Colon (tissue), 2 donors: Measurements from ENCODE around the gene AURKB.
A peak's percentile ranks its signal among the peaks of the same experiment; 100 is the strongest.

ENCODE experiments used
- FAIRE-seq: peaks from 2 replicates; lab custom pipeline; 2012; peaks lifted over from hg19 to GRCh38; lab: Jason Lieb, UNC
- donor health status: control.
- donor health status: control.

Gene AURKB

GRCh38 chr17:8161289-8162232, 48.8 kb downstream of the AURKB start:
- no peak for FAIRE-seq

- FAIRE-seq = no peak
These were observed 49.6 kb downstream of the AURKB start for GRCh38 chr17:8160741-8161221.

- FAIRE-seq = no peak
These were observed 50.2 kb downstream of the AURKB start for GRCh38 chr17:8160224-8160577.

GRCh38 chr17:8159459-8160223, 50.7 kb downstream of the AURKB start:
- no peak for FAIRE-seq

- no peak for FAIRE-seq
These were observed 51.4 kb downstream of the AURKB start for GRCh38 chr17:8159032-8159400.

- peak; percentile 33 for FAIRE-seq
These were observed 51.9 kb downstream of the AURKB start for GRCh38 chr17:8158267-8159031.

- peak; percentile 97 for FAIRE-seq
These were observed 54.0 kb downstream of the AURKB start for GRCh38 chr17:8156246-8156992.

- FAIRE-seq = no peak
These were observed 54.5 kb downstream of the AURKB start for GRCh38 chr17:8155996-8156245.

GRCh38 chr17:8155231-8155995, 55.0 kb downstream of the AURKB start:
- no peak for FAIRE-seq
